ENCODE data around the gene DCDC1.

GRCh38 chr11:31218847-31219246 lies 150.7 kb downstream of the DCDC1 start:
- TF ChIP-seq EP300 (IDR thresholded peaks at IDR 0.05; ENCODE audit: borderline replicate concordance): no peak
- TF ChIP-seq, protein P1, sequence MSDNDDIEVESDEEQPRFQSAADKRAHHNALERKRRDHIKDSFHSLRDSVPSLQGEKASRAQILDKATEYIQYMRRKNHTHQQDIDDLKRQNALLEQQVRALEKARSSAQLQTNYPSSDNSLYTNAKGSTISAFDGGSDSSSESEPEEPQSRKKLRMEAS (IDR thresholded peaks at IDR 0.05): no peak
- TF ChIP-seq RAD21 (IDR thresholded peaks at IDR 0.05; ENCODE audit: low read depth): no peak
- TF ChIP-seq NFIC (IDR thresholded peaks at IDR 0.05): no peak
- no peak for TF ChIP-seq ZBTB7A (IDR thresholded peaks at IDR 0.05; ENCODE audit: low read depth)
- no peak for TF ChIP-seq TEAD4 (IDR thresholded peaks at IDR 0.05)

Data from Ishikawa (cell line).